Right lobe of liver (tissue), 6 donors: Measurements from ENCODE around the gene CAMTA1. TPM values are rescaled to one million over a fixed set of nuclear protein-coding genes. Genes with fewer than 3 reads are reported as not detected.

ENCODE experiments used
- ATAC-seq, 4 donors: fragments of 200-7000 bp; cut with Tn5 transposase; one replicate each; pipeline ENCODE4 v1.9.1; 2020; ENCODE audit warnings: mild to moderate bottlenecking in 4 of 4, moderate library complexity in 4 of 4
- DNase-seq, 3 donors: peaks; one replicate each; pipeline ENCODE4 v3.0.0-alpha.2; 2020
- H3K27ac ChIP-seq, 3 donors: fragments of 200-600 bp; one replicate each; pipeline ENCODE4 v1.8.0; 2022
- H3K27me3 ChIP-seq, 2 donors: fragments of 200-600 bp; one replicate each; pipeline ENCODE4 v1.8.0; 2022
- H3K36me3 ChIP-seq, 4 donors: fragments of 200-600 bp; sonication (generic) in 1 of 4; one replicate each; pipeline versions ENCODE4 v1.5.1 to v1.8.0; 2017 to 2022; ENCODE audit warnings: control low read depth in 1 of 4
- H3K4me1 ChIP-seq, 4 donors: fragments of 200-600 bp; sonication (generic) in 1 of 4; one replicate each; pipeline versions ENCODE4 v1.5.1 to v1.8.0; 2017 to 2022; ENCODE audit warnings: control low read depth in 1 of 4
- H3K4me3 ChIP-seq, 3 donors: fragments of 200-600 bp; one replicate each; pipeline ENCODE4 v1.8.0; 2022
- H3K9me3 ChIP-seq, 4 donors: fragments of 200-600 bp; sonication (generic) in 1 of 4; one replicate each; pipeline versions ENCODE4 v1.5.1 to v1.8.0; 2017 to 2022; ENCODE audit warnings: control low read depth in 1 of 4
- CTCF ChIP-seq, 4 donors: fragments of 200-600 bp in 3 of 4; fragments of 450-650 bp in 1 of 4; IDR thresholded peaks; one replicate each; pipeline versions ENCODE4 v1.5.1 to v1.8.0; 2016 to 2022; ENCODE audit warnings: antibody characterized with exemption in 4 of 4, mild to moderate bottlenecking in 2 of 4
- POLR2A ChIP-seq: fragments of 450-650 bp; IDR thresholded peaks from one replicate; pipeline ENCODE4 v1.6.1; 2017; ENCODE audit warnings: antibody characterized with exemption, mild to moderate bottlenecking
- WGBS: methylation state at CpG from one replicate; pipeline ENCODE4 v1.1.6; 2018; ENCODE audit warnings: low coverage, low lambda C conversion rate; ENCODE audit not compliant: insufficient coverage; ENCODE audit errors: missing lambda C conversion rate; 5-methylcytosine and 5-hydroxymethylcytosine counted together
- intact Hi-C, 2 donors: fragments of 100-400 bp; cut with DNase I; formaldehyde crosslinking; loops; one replicate each; pipeline versions ENCODE4 v1.11.2 to v1.14.1; 2022
- total RNA-seq, 6 experiments: library from RNA; depleted of rRNA in 2 of 6; stranded (reverse); fragments of >200 nt in 2 of 6; fragmentation: NEBNext Ultra II Directional in 3 of 6; extraction: Animal tissue kit (Norgen Biotek cat#: 25700) in 3 of 6; gene quantifications; one replicate each; pipeline versions ENCODE4 v1.1.0 to v1.2.4, GENCODE V29; 2016 to 2023
- donor health status: DM: no; HTN: yes; CAD: no.
- donor health status: DM: no; HTN: no; CAD: no.
- donor health status: DM: no; HTN: no; CAD: no.
- donor health status: DM: no; HTN: yes; CAD: no.
- donor health status: DM: no; HTN: yes; CAD: no.

Gene CAMTA1
- total RNA-seq, 6 experiments from 2014 or later, result 32.3 to 49.4 (median 37.2) TPM

GRCh38 chr1:6800745-6801144 lies 15.5 kb downstream of the CAMTA1 start:
- Histone ChIP-seq H3K36me3 (no peaks in the 10 kb centered on the region), H3K4me3 (no peak overlapping the region), H3K4me1 (peaks cover 0 to 16% (median 4%) of the 10 kb centered on the region in 4 donors), H3K27me3 (no peaks in the 10 kb centered on the region), H3K27ac (peak overlapping the region; percentile 3 to 43 (median 16)), H3K9me3 (no peaks in the 10 kb centered on the region)
- DNase-seq (no peak), ATAC-seq (peak; percentile 30 to 81 (median 50))
- intact Hi-C loops, result no loop called here
- WGBS, result 10% methylated on average over 4 of the region's 4 CpGs
- TF ChIP-seq POLR2A (no peak), CTCF (IDR thresholded peaks at IDR 0.05) (no peak)

GRCh38 chr1:6801199-6801598 lies 15.9 kb downstream of the CAMTA1 start:
- H3K36me3 ChIP-seq, result no peaks in the 10 kb centered on the region
- H3K4me3 ChIP-seq, result no peak overlapping the region
- H3K9me3 ChIP-seq, result no peaks in the 10 kb centered on the region
- DNase-seq (no peak), ATAC-seq (no peak)
- intact Hi-C loops, result no loop called here
- peaks cover 0 to 16% (median 4%) of the 10 kb centered on the region in 4 donors for H3K4me1 ChIP-seq
- H3K27ac ChIP-seq, result peak overlapping the region; percentile 3 to 43 (median 16)
- no peaks in the 10 kb centered on the region for H3K27me3 ChIP-seq
- 65% methylated on average over 2 of the region's 2 CpGs for WGBS
- TF ChIP-seq POLR2A, result no peak
- no peak for TF ChIP-seq CTCF (IDR thresholded peaks at IDR 0.05)

GRCh38 chr1:6801966-6802365 lies 16.7 kb downstream of the CAMTA1 start:
- Histone ChIP-seq H3K36me3 (no peaks in the 10 kb centered on the region), H3K9me3 (no peaks in the 10 kb centered on the region), H3K27me3 (no peaks in the 10 kb centered on the region), H3K4me3 (no peak overlapping the region), H3K4me1 (peaks cover 0 to 16% (median 4%) of the 10 kb centered on the region in 4 donors), H3K27ac (no peak overlapping the region)
- DNase-seq, result no peak
- ATAC-seq, result no peak
- TF ChIP-seq CTCF (IDR thresholded peaks at IDR 0.05), result no peak
- TF ChIP-seq POLR2A, result no peak
- intact Hi-C loops, result no loop called here
- WGBS, result 85% methylated on average over 3 of the region's 3 CpGs

- Histone ChIP-seq H3K4me1 (peaks cover 0 to 17% (median 6%) of the 10 kb centered on the region in 4 donors), H3K27ac (no peak overlapping the region)
- 83% methylated on average over 1 of the region's 2 CpGs for WGBS
Measured at GRCh38 chr1:6802454-6802853, 17.2 kb downstream of the CAMTA1 start.

More at GRCh38 chr1:6802454-6802853, 17.2 kb downstream of the CAMTA1 start:
- intact Hi-C loops, result no loop called here
- Histone ChIP-seq H3K36me3 (no peaks in the 10 kb centered on the region), H3K4me3 (no peak overlapping the region), H3K27me3 (no peaks in the 10 kb centered on the region), H3K9me3 (no peaks in the 10 kb centered on the region)
- ATAC-seq, result no peak
- TF ChIP-seq POLR2A (no peak), CTCF (IDR thresholded peaks at IDR 0.05) (no peak)
- no peak for DNase-seq
